Smooth muscle cell (in vitro differentiated cells): ENCODE results near the gene GNAO1. TPM values are rescaled to one million over a fixed set of nuclear protein-coding genes. Genes with fewer than 3 reads are reported as not detected.

ENCODE experiments used
- DNase-seq: peaks from one replicate; lab custom pipeline; 2025; ENCODE audit not compliant: unreplicated experiment; lab: John Stamatoyannopoulos, UW
- H2AFZ ChIP-seq: fragments of 200-600 bp; sonication (generic); 2 replicates; pipeline ENCODE4 v1.6.0; 2016; ENCODE audit warnings: antibody characterized with exemption, low read depth, mild to moderate bottlenecking
- H3F3A ChIP-seq: fragments of 200-600 bp; sonication (generic); 2 replicates; pipeline ENCODE4 v1.6.0; 2017; ENCODE audit warnings: antibody characterized with exemption, low read depth
- H3K27ac ChIP-seq: fragments of 200-600 bp; sonication (generic); 2 replicates; pipeline ENCODE4 v1.5.1; 2016; ENCODE audit warnings: low read depth, mild to moderate bottlenecking
- H3K27me3 ChIP-seq: fragments of 200-600 bp; sonication (generic); 2 replicates; pipeline ENCODE4 v1.6.1; 2016; ENCODE audit warnings: low read depth, mild to moderate bottlenecking
- H3K36me3 ChIP-seq: fragments of 200-600 bp; sonication (generic); 2 replicates; pipeline ENCODE4 v1.5.1; 2016; ENCODE audit warnings: low read depth
- H3K4me1 ChIP-seq: fragments of 200-600 bp; sonication (generic); 2 replicates; pipeline ENCODE4 v1.5.1; 2016; ENCODE audit warnings: low read depth
- H3K4me2 ChIP-seq: fragments of 200-600 bp; sonication (generic); 2 replicates; pipeline ENCODE4 v1.6.0; 2016; ENCODE audit warnings: mild to moderate bottlenecking
- H3K4me3 ChIP-seq: fragments of 200-600 bp; sonication (generic); 2 replicates; pipeline ENCODE4 v1.5.1; 2016; ENCODE audit warnings: mild to moderate bottlenecking
- H3K79me2 ChIP-seq: fragments of 200-600 bp; sonication (generic); 2 replicates; pipeline ENCODE4 v1.6.0; 2016; ENCODE audit warnings: low read depth, mild to moderate bottlenecking
- H3K9ac ChIP-seq: fragments of 200-600 bp; sonication (generic); 2 replicates; pipeline ENCODE4 v1.6.0; 2016; ENCODE audit warnings: low read depth
- H3K9me3 ChIP-seq: fragments of 200-600 bp; sonication (generic); replicated peaks from 2 replicates; pipeline ENCODE4 v1.5.1; 2016; ENCODE audit warnings: low read depth
- H4K20me1 ChIP-seq: fragments of 200-600 bp; sonication (generic); 2 replicates; pipeline ENCODE4 v1.6.0; 2016; ENCODE audit warnings: low read depth
- WGBS: methylation state at CpG from one replicate; pipeline ENCODE4 v1.1.7; 2016; ENCODE audit warnings: low lambda C conversion rate; 5-methylcytosine and 5-hydroxymethylcytosine counted together
- polyA plus RNA-seq: library from polyadenylated mRNA; unstranded; fragments of >200 nt; fragmentation: Nextera tagmentation; extraction: Ambion mirVana; gene quantifications from 2 replicates; pipeline ENCODE4 v1.2.1, GENCODE V29; 2016
- total RNA-seq: library from RNA; depleted of rRNA; stranded (reverse); fragments of >200 nt; gene quantifications from 2 replicates; pipeline ENCODE4 v1.2.3, GENCODE V29; 2014
- TF ChIP-seq, protein P1 (sequence below): fragments of 200-600 bp; sonication (generic); IDR thresholded peaks from 2 replicates; pipeline ENCODE4 v1.5.1; 2017; ENCODE audit warnings: borderline replicate concordance, mild to moderate bottlenecking, antibody characterized with exemption; ENCODE audit not compliant: insufficient read depth, poor library complexity, severe bottlenecking

The GNAO1 gene
- total and polyA plus RNA-seq, 2 experiments from 2014 or later: 1.7 to 3.7 TPM

- H3K4me1 ChIP-seq: no peaks in the 10 kb centered on the region
- H3K27me3 ChIP-seq: no peaks in the 10 kb centered on the region
- H3K9ac ChIP-seq: no peak overlapping the region
- H3F3A ChIP-seq: no peaks in the 10 kb centered on the region
- H3K4me2 ChIP-seq: no peak overlapping the region
- no peak overlapping the region for H3K4me3 ChIP-seq
- H3K9me3 ChIP-seq: no peaks in the 10 kb centered on the region
- DNase-seq: no peak
- WGBS: 84% methylated on average over 9 of the region's 9 CpGs
- TF ChIP-seq, protein P1, sequence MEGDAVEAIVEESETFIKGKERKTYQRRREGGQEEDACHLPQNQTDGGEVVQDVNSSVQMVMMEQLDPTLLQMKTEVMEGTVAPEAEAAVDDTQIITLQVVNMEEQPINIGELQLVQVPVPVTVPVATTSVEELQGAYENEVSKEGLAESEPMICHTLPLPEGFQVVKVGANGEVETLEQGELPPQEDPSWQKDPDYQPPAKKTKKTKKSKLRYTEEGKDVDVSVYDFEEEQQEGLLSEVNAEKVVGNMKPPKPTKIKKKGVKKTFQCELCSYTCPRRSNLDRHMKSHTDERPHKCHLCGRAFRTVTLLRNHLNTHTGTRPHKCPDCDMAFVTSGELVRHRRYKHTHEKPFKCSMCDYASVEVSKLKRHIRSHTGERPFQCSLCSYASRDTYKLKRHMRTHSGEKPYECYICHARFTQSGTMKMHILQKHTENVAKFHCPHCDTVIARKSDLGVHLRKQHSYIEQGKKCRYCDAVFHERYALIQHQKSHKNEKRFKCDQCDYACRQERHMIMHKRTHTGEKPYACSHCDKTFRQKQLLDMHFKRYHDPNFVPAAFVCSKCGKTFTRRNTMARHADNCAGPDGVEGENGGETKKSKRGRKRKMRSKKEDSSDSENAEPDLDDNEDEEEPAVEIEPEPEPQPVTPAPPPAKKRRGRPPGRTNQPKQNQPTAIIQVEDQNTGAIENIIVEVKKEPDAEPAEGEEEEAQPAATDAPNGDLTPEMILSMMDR: no peak
- no peaks in the 10 kb centered on the region for H3K79me2 ChIP-seq
- H3K27ac ChIP-seq: no peak overlapping the region
- H2AFZ ChIP-seq: no peak overlapping the region
- H4K20me1 ChIP-seq: no peaks in the 10 kb centered on the region
- no peaks in the 10 kb centered on the region for H3K36me3 ChIP-seq
Measured at GRCh38 chr16:56329887-56330286, 138.6 kb downstream of the GNAO1 start.

- Histone ChIP-seq H3K4me3 (no peak overlapping the region), H4K20me1 (no peaks in the 10 kb centered on the region), H3K36me3 (no peaks in the 10 kb centered on the region), H3K79me2 (no peaks in the 10 kb centered on the region), H3K9ac (no peak overlapping the region), H3K27me3 (no peaks in the 10 kb centered on the region), H3K4me2 (no peak overlapping the region), H3K4me1 (no peaks in the 10 kb centered on the region), H2AFZ (no peak overlapping the region), H3K27ac (no peak overlapping the region), H3K9me3 (no peaks in the 10 kb centered on the region), H3F3A (no peaks in the 10 kb centered on the region)
- 80% methylated on average over 4 of the region's 4 CpGs for WGBS
- TF ChIP-seq, protein P1: no peak
- DNase-seq: no peak
Measured at GRCh38 chr16:56330476-56330875, 139.2 kb downstream of the GNAO1 start.

GRCh38 chr16:56331399-56331798 lies 140.1 kb downstream of the GNAO1 start:
- Histone ChIP-seq H3K79me2 (no peaks in the 10 kb centered on the region), H3K36me3 (no peaks in the 10 kb centered on the region), H3K27me3 (no peaks in the 10 kb centered on the region), H3K27ac (no peak overlapping the region), H2AFZ (no peak overlapping the region), H3K4me1 (no peaks in the 10 kb centered on the region), H3K9me3 (no peaks in the 10 kb centered on the region), H3K4me3 (no peak overlapping the region), H3K4me2 (no peak overlapping the region), H4K20me1 (no peaks in the 10 kb centered on the region), H3F3A (no peaks in the 10 kb centered on the region), H3K9ac (no peak overlapping the region)
- no peak for DNase-seq
- TF ChIP-seq, protein P1: no peak
- 86% methylated on average over 11 of the region's 11 CpGs for WGBS

GRCh38 chr16:56331915-56332314 lies 140.6 kb downstream of the GNAO1 start:
- TF ChIP-seq, protein P1: no peak
- H3K27ac ChIP-seq: no peak overlapping the region
- H3K36me3 ChIP-seq: no peaks in the 10 kb centered on the region
- H3K4me2 ChIP-seq: no peak overlapping the region
- no peak overlapping the region for H3K4me3 ChIP-seq
- H3F3A ChIP-seq: no peaks in the 10 kb centered on the region
- 93% methylated on average over 8 of the region's 8 CpGs for WGBS
- H2AFZ ChIP-seq: no peak overlapping the region
- no peaks in the 10 kb centered on the region for H3K9me3 ChIP-seq
- no peaks in the 10 kb centered on the region for H4K20me1 ChIP-seq
- no peaks in the 10 kb centered on the region for H3K79me2 ChIP-seq
- H3K4me1 ChIP-seq: no peaks in the 10 kb centered on the region
- no peaks in the 10 kb centered on the region for H3K27me3 ChIP-seq
- no peak for DNase-seq
- H3K9ac ChIP-seq: no peak overlapping the region
